Mesenchymal stem cell (in vitro differentiated cells and primary cell): ENCODE data around the gene GDAP2.
A peak's percentile ranks its signal among the peaks of the same experiment; 100 is the strongest.

Experiments
- DNase-seq: peaks from one replicate; pipeline ENCODE4 v3.0.0-alpha.2; 2013
- H2AFZ ChIP-seq: one replicate; pipeline ENCODE4 v1.6.1; 2013; ENCODE audit warnings: low read depth, mild to moderate bottlenecking, control low read depth, inconsistent platforms, low read length, moderate library complexity
- H2AK5ac ChIP-seq: 2 replicates; pipeline ENCODE4 v1.6.1; 2013; ENCODE audit warnings: low read length, moderate library complexity, mild to moderate bottlenecking, inconsistent platforms; ENCODE audit not compliant: severe bottlenecking
- H2BK120ac ChIP-seq: one replicate; pipeline ENCODE4 v1.6.1; 2013; ENCODE audit warnings: low read depth, mild to moderate bottlenecking, inconsistent platforms, low read length, moderate library complexity
- H2BK12ac ChIP-seq, 2 experiments: one replicate each; pipeline ENCODE4 v1.6.1; 2013; ENCODE audit warnings: inconsistent platforms in 2 of 2, low read length in 2 of 2, mild to moderate bottlenecking in 2 of 2, moderate library complexity in 2 of 2, control low read depth in 1 of 2
- H2BK15ac ChIP-seq: one replicate; pipeline ENCODE4 v1.6.1; 2013; ENCODE audit warnings: mild to moderate bottlenecking, low read depth, inconsistent platforms; ENCODE audit not compliant: poor library complexity, severe bottlenecking
- H2BK5ac ChIP-seq: 2 replicates; pipeline ENCODE4 v1.6.1; 2013; ENCODE audit warnings: low read depth, mild to moderate bottlenecking, low read length, control low read depth, inconsistent platforms; ENCODE audit not compliant: poor library complexity, severe bottlenecking
- H3K14ac ChIP-seq, 2 experiments: one replicate each; pipeline ENCODE4 v1.6.1; 2013; ENCODE audit warnings: inconsistent platforms in 2 of 2, low read length in 2 of 2, control low read depth in 1 of 2, mild to moderate bottlenecking in 1 of 2, moderate library complexity in 1 of 2
- H3K18ac ChIP-seq, 2 experiments: one replicate each; pipeline ENCODE4 v1.6.1; 2013; ENCODE audit warnings: inconsistent platforms in 2 of 2, low read length in 2 of 2, control low read depth in 1 of 2, low read depth in 1 of 2, mild to moderate bottlenecking in 1 of 2
- H3K23ac ChIP-seq, 2 experiments: one replicate each; pipeline ENCODE4 v1.6.1; 2013; ENCODE audit warnings: inconsistent platforms in 2 of 2, low read length in 2 of 2, mild to moderate bottlenecking in 2 of 2, moderate library complexity in 2 of 2, control low read depth in 1 of 2
- H3K27ac ChIP-seq: 2 replicates; pipeline ENCODE4 v1.5.1; 2013; ENCODE audit warnings: mild to moderate bottlenecking, moderate library complexity, low read length, control low read depth, inconsistent platforms; ENCODE audit not compliant: poor library complexity, severe bottlenecking
- H3K27me3 ChIP-seq, 2 experiments: 2 replicates each; pipeline versions ENCODE4 v1.6.1 to v1.7.0; 2013; ENCODE audit warnings: low read length in 2 of 2, mild to moderate bottlenecking in 2 of 2, moderate library complexity in 2 of 2, control low read depth in 1 of 2, inconsistent platforms in 1 of 2; ENCODE audit not compliant: control insufficient read depth in 1 of 2, insufficient read depth in 1 of 2
- H3K36me3 ChIP-seq, 2 experiments: 2 replicates each; pipeline versions ENCODE4 v1.6.1 to v1.7.0; 2013; ENCODE audit warnings: low read length in 2 of 2, control low read depth in 1 of 2, inconsistent platforms in 1 of 2, low read depth in 1 of 2, mild to moderate bottlenecking in 1 of 2; ENCODE audit not compliant: insufficient read depth in 2 of 2, control insufficient read depth in 1 of 2
- H3K4ac ChIP-seq, 2 experiments: one replicate each; pipeline ENCODE4 v1.6.1; 2013; ENCODE audit warnings: inconsistent platforms in 2 of 2, low read length in 2 of 2, mild to moderate bottlenecking in 2 of 2, moderate library complexity in 2 of 2, control low read depth in 1 of 2, low read depth in 1 of 2
- H3K4me1 ChIP-seq: 2 replicates; pipeline ENCODE4 v1.6.1; 2013; ENCODE audit warnings: low read depth, low read length, control low read depth; ENCODE audit not compliant: control insufficient read depth, insufficient read depth
- H3K4me2 ChIP-seq: 2 replicates; pipeline ENCODE4 v1.6.1; 2013; ENCODE audit warnings: low read length, mild to moderate bottlenecking, inconsistent platforms; ENCODE audit not compliant: poor library complexity, severe bottlenecking
- H3K4me3 ChIP-seq, 2 experiments: 2 replicates each; pipeline versions ENCODE4 v1.5.1 to v1.7.0; 2013; ENCODE audit warnings: low read length in 2 of 2, mild to moderate bottlenecking in 2 of 2, control low read depth in 1 of 2, low read depth in 1 of 2; ENCODE audit not compliant: insufficient read depth in 1 of 2
- H3K79me1 ChIP-seq: replicated peaks from 2 replicates; pipeline ENCODE4 v1.6.1; 2013; ENCODE audit warnings: mild to moderate bottlenecking, control low read depth, low read length, inconsistent platforms; ENCODE audit not compliant: poor library complexity, severe bottlenecking
- H3K9ac ChIP-seq: 2 replicates; pipeline ENCODE4 v1.7.0; 2013; ENCODE audit warnings: mild to moderate bottlenecking, low read length, moderate library complexity
- H3K9me3 ChIP-seq: 2 replicates; pipeline ENCODE4 v1.7.0; 2013; ENCODE audit warnings: mild to moderate bottlenecking, low read length; ENCODE audit not compliant: control insufficient read depth
- H4K8ac ChIP-seq: one replicate; pipeline ENCODE4 v1.6.1; 2013; ENCODE audit warnings: inconsistent platforms, mild to moderate bottlenecking, low read length, moderate library complexity
- H4K91ac ChIP-seq: one replicate; pipeline ENCODE4 v1.6.1; 2013; ENCODE audit warnings: mild to moderate bottlenecking, low read length, inconsistent platforms
- WGBS: methylation state at CpG from one replicate; pipeline ENCODE4 v1.1.7; 2013; ENCODE audit warnings: mixed read lengths; 5-methylcytosine and 5-hydroxymethylcytosine counted together

The GDAP2 gene

DNA sequence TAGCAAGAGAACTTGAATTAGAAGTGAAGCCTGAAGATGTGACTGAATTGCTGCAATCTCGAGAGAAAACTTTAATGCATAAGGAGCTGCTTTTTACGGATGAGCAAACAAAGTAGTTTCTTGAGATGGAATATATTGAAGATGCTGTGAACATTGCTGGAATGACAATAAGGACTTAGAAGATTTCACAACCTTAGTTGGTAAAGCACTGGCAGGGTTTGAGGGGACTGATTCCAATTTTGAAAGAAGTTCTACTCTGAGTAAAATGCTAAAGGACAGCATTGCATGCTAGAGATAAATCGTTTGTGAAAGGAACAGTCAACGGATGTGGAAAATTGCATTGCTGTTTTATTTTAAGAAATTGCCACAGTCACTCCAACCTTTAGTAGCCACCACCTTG, 69.5 kb downstream of the GDAP2 start:
- Histone ChIP-seq H2BK5ac (no peak overlapping the region), H3K27me3 (no peaks in the 10 kb centered on the region), H2AK5ac (no peak overlapping the region), H3K4ac (no peak overlapping the region), H3K18ac (no peak overlapping the region), H4K91ac (no peak overlapping the region), H3K79me1 (no peaks in the 10 kb centered on the region), H3K27ac (no peak overlapping the region), H2BK12ac (no peak overlapping the region), H3K9me3 (no peaks in the 10 kb centered on the region), H3K9ac (no peak overlapping the region), H2BK120ac (no peak overlapping the region), H3K14ac (no peak overlapping the region), H2BK15ac (no peak overlapping the region), H3K4me1 (no peaks in the 10 kb centered on the region), H3K4me3 (no peak overlapping the region), H3K36me3 (peaks cover 0 to 11% of the 10 kb centered on the region in 2 experiments), H3K4me2 (no peak overlapping the region), H3K23ac (no peak overlapping the region), H4K8ac (no peak overlapping the region), H2AFZ (no peak overlapping the region)
- DNase-seq = no peak
- 96% methylated on average over 3 of the region's 4 CpGs for WGBS

DNA sequence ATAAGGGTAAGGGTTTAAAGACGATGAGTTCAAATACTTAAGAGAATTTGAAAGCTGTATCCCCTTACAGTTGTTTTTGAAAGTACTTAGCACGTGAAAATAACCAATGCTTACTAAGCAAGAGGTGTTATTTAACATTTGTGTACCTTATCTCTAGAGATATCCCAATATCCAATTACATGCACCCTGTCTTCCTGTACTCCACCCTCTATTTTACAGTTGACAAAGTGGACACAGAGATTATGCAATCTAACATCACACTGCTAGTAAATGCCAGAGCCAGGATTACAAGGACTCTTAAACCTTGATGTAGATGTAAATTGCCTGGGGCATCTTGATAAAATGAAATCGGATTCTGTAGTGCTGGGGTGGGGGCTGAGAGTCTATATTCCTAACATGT, 72.0 kb downstream of the GDAP2 start:
- no peak overlapping the region for H3K9ac ChIP-seq
- no peak overlapping the region for H3K23ac ChIP-seq
- H3K27me3 ChIP-seq = no peaks in the 10 kb centered on the region
- no peak overlapping the region for H3K4me2 ChIP-seq
- H3K4me1 ChIP-seq = no peaks in the 10 kb centered on the region
- no peak overlapping the region for H3K27ac ChIP-seq
- no peak overlapping the region for H2BK5ac ChIP-seq
- no peaks in the 10 kb centered on the region for H3K79me1 ChIP-seq
- H4K91ac ChIP-seq = no peak overlapping the region
- no peaks in the 10 kb centered on the region for H3K9me3 ChIP-seq
- H3K4me3 ChIP-seq = no peak overlapping the region
- H3K18ac ChIP-seq = no peak overlapping the region
- 50% methylated on average over 2 of the region's 3 CpGs for WGBS
- H2AFZ ChIP-seq = no peak overlapping the region
- no peak overlapping the region for H4K8ac ChIP-seq
- peaks cover 0 to 10% of the 10 kb centered on the region in 2 experiments for H3K36me3 ChIP-seq
- H2BK12ac ChIP-seq = no peak overlapping the region
- no peak overlapping the region for H2BK120ac ChIP-seq
- no peak overlapping the region for H2AK5ac ChIP-seq
- H3K4ac ChIP-seq = no peak overlapping the region
- peak; percentile 7 for DNase-seq
- H2BK15ac ChIP-seq = no peak overlapping the region
- H3K14ac ChIP-seq = no peak overlapping the region

DNA sequence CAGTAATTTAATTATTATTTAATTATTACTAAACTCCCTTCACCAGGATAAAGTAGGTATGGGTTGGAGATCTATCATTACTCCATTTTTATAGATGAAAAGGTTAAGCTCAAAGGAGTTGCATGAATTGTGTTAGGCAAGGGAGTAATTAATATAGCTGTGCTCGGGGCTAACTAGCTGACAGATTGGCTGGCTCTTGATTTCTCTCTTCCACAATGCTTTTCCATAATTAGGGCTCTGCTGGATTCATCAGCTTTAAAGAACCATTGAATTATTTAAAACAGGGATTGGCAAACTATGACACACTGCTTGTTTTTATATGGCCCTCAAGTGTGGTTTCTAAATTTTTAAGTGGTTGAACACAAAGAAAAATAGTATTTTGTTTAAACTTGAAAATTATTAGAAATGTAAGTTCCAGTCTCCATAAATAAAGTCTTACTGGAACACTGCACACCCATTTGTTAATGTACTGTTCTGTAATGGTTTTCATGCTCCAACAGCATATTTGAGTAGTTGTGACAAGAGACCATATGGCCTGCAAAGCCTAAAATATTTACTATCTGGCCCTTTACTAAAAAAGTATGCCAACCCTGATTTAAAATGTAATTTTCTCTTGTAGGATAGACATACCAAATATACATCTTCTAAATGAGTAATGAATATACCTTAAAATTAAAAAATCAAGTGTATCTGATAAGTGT, 76.4 kb downstream of the GDAP2 start:
- H3K23ac ChIP-seq = no peak overlapping the region
- H3K4ac ChIP-seq = no peak overlapping the region
- H3K9me3 ChIP-seq = no peaks in the 10 kb centered on the region
- no peak overlapping the region for H4K91ac ChIP-seq
- H3K79me1 ChIP-seq = no peaks in the 10 kb centered on the region
- no peaks in the 10 kb centered on the region for H3K27me3 ChIP-seq
- H3K27ac ChIP-seq = no peak overlapping the region
- no peak overlapping the region for H2BK5ac ChIP-seq
- H3K4me3 ChIP-seq = no peak overlapping the region
- DNase-seq = no peak
- no peak overlapping the region for H2BK120ac ChIP-seq
- H3K36me3 ChIP-seq = peaks cover 0 to 10% of the 10 kb centered on the region in 2 experiments
- H2BK15ac ChIP-seq = no peak overlapping the region
- no peak overlapping the region for H3K14ac ChIP-seq
- H3K9ac ChIP-seq = no peak overlapping the region
- WGBS = 100% methylated on average over 1 of the region's 1 CpG
- no peak overlapping the region for H2AK5ac ChIP-seq
- H3K4me1 ChIP-seq = peaks cover 3% of the 10 kb centered on the region
- H3K4me2 ChIP-seq = no peak overlapping the region
- H2BK12ac ChIP-seq = no peak overlapping the region
- H2AFZ ChIP-seq = no peak overlapping the region
- no peak overlapping the region for H4K8ac ChIP-seq
- H3K18ac ChIP-seq = no peak overlapping the region

DNA sequence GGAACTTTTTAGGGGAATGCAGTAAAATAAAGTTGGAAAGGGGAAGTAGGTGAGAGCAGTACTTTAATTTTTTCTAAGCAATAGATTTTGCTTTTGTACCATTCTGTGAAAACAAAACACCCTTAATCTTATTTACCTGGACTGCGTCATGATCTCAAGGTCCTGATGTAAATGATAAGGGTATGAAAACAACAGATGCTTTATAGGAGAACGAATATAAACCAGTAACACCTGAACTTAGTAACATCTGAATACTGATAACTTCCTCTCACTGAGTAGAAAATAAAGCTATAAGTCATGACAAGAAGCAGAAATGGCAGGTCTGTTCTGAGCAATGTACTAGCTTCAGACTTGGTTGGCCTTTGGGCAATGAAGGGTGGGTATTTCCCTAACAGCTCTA, 77.7 kb downstream of the GDAP2 start:
- H2AK5ac ChIP-seq = no peak overlapping the region
- no peak overlapping the region for H2AFZ ChIP-seq
- no peak for DNase-seq
- no peak overlapping the region for H3K23ac ChIP-seq
- peaks cover 0 to 10% of the 10 kb centered on the region in 2 experiments for H3K36me3 ChIP-seq
- H3K4me1 ChIP-seq = peaks cover 3% of the 10 kb centered on the region
- no CpG with 5 or more reads among the region's 2 CpGs for WGBS
- H3K4me3 ChIP-seq = no peak overlapping the region
- no peak overlapping the region for H2BK12ac ChIP-seq
- H4K91ac ChIP-seq = no peak overlapping the region
- H3K4ac ChIP-seq = no peak overlapping the region
- H3K4me2 ChIP-seq = no peak overlapping the region
- no peak overlapping the region for H3K14ac ChIP-seq
- no peaks in the 10 kb centered on the region for H3K9me3 ChIP-seq
- no peak overlapping the region for H2BK5ac ChIP-seq
- no peaks in the 10 kb centered on the region for H3K79me1 ChIP-seq
- H2BK120ac ChIP-seq = no peak overlapping the region
- H3K27ac ChIP-seq = no peak overlapping the region
- no peak overlapping the region for H3K18ac ChIP-seq
- H3K9ac ChIP-seq = no peak overlapping the region
- no peak overlapping the region for H4K8ac ChIP-seq
- no peak overlapping the region for H2BK15ac ChIP-seq
- no peaks in the 10 kb centered on the region for H3K27me3 ChIP-seq
